Measurements from ENCODE around the gene OR52N2.

The OR52N2 gene

DNA sequence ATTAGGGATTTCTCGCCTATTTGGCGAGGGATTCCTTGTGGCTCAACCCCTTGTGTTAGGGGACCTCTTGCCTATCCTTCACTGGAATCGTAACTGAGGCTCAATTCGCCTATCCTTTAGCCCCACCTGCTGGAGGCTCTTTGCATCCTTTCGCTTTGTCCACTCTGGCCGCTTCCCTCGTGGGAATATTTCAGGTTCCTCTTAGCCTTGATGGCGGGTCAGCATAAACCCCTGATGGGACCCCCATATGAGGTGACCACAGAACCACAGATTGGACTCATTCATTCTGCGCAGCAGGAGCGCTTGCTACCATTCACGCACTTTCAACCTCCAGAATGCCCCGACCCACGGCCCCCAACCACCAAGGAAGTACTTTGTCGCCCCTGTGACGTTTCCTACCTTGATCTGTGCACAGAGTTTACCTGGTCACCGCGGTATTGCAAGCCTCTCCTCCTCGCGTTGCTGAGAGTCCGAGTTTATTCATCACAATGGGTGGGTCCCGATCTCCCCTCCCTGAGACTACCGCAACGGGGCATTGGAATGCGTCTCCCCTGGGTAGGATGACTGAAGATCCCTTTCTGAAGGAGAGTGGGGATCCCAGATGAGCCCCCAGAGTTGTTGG, at the start of gene OR52N2:
Gene OR52N2 (plus strand): TSS at position 425 of the 622 bp plus-strand sequence. CDS start 11,412 bp downstream, outside the sequence.
- DNase-seq (ENCODE audit: low read depth), result peak; percentile 55

- no peak for DNase-seq (ENCODE audit: low read depth)
These were observed 41.7 kb upstream of the OR52N2 start for GRCh38 chr11:5767056-5767455.

DNA sequence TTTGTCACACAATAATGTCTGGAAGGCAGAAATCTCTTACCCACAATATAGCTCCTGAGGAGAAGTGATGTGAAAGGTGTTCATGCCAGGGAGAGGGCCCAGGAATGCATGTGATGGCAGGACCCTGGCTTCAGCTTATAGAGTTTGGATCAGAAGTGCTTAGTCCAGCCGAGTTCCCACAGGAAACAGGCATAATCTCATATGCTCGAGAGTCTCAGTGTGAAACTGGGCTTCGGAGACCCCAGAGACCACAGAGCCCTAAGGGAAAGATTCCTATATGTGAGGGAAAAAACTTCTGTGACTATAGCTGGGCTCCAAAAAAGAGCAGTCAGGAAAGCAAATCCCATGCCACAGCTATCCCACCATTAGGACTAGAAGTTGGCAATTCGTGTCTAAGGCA, 25.5 kb upstream of the OR52N2 start, which contains the start of gene OR52N5:
Gene OR52N5 (minus strand): TSS at position 101 of the 400 bp plus-strand sequence. CDS start 4,721 bp downstream, outside the sequence.
- no peak for DNase-seq (ENCODE audit: low read depth)

- DNase-seq (ENCODE audit: low read depth), result no peak
These were observed 17.6 kb upstream of the OR52N2 start, which contains the start of gene OR52N1 for GRCh38 chr11:5791165-5791564. Gene OR52N1, minus strand, starts transcription at chr11:5791265. Its CDS starts 2,449 bp downstream, at chr11:5788816.

DNA sequence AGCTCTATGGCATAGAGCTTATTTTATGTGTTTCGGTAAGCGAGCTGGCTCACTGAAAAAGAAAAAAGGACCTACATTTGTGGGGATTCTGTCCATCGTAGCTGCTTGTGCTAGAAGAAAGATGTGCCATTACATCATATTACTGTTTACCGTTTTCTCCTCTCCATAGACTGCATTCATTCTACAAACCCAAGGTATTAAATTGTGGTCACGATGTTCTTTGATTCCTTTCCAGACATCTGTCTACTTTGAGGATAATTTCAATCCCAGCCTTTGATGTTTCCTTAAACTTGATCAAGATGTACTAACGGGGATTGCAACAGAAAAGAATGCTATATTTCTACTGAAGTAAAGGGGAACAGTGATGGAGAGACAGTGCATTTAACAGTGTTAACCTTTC, 12.2 kb upstream of the OR52N2 start:
- no peak for DNase-seq (ENCODE audit: low read depth)

- no peak for DNase-seq (ENCODE audit: low read depth)
These were observed 4.7 kb upstream of the OR52N2 start for GRCh38 chr11:5803982-5804381.

- no peak for DNase-seq (ENCODE audit: low read depth)
These were observed 1.1 kb upstream of the OR52N2 start for GRCh38 chr11:5807580-5807979.

- no peak for DNase-seq (ENCODE audit: low read depth)
These were observed 397 bp downstream of the OR52N2 start for GRCh38 chr11:5809122-5809519.

- no peak for DNase-seq (ENCODE audit: low read depth)
These were observed 1.4 kb downstream of the OR52N2 start for GRCh38 chr11:5809905-5810795.

DNA sequence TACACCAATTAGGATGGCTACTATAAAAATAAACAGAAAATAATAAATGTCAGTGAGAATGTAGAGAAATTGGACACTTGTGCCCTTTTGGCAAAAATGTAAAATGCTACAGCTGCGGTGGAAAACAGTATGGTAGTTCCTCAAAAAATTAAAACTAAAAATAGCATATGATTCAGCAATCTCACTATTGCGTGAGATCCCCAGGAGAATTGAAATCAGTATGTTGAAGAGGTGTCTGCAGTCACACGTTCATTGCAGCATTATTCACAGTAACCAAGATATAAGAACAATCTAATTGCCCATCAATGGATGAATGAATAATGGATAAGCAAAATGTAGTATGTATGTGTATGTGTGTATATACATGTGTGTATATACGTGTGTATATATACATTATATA, 6.8 kb downstream of the OR52N2 start:
- DNase-seq (ENCODE audit: low read depth), result no peak

DNA sequence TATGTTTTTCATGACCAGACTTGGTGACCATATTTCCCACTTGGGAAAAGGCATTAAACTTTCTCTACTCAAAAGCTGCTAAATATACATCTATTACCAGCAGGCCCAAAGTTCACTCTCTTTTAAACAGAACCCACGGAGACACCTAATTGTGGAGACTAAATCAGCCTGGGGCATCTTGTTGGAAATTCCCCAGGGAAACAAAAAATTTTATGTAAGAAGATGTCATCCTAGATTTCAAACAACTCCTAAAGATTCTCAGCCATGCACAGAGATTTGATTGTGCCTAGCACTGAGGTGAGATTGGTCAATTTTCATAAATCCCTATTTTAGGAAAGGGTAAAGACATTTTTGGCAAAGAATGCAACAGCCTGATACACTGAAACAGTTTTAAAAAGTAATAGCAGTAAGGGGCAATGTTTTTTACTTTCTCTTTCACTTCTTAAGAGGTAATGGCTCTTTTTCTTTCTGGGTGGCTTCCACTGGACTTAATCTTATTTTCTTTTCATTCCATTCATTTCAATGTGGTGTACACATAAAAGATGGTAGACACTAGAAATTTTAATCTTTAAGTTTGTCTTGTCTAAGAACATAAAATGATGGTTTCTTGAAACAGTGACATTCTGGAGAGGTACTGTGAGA, 9.6 kb downstream of the OR52N2 start:
- DNase-seq (ENCODE audit: low read depth), result no peak

GRCh38 chr11:5831196-5831829, 22.6 kb downstream of the OR52N2 start:
- no peak for DNase-seq (ENCODE audit: low read depth)

DNA sequence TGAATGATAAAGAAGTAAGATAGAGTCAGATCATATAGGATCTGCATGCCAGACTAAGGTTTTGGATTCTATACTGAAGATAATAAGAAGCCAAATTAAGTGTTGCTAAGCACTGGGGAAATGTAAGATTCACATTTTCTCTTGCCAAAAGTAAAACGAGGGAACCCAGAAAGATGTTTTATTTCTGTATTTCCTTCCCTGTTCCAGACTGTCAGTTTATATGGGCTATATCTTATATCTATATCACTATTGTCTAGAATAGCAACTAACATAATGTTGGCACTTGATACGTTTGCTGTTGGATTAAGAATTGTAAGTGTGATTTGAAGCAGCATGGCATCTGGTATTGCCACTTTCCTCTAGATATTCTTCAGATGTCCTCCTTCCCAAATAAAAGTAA, 24.7 kb downstream of the OR52N2 start:
- DNase-seq (ENCODE audit: low read depth), result no peak

DNA sequence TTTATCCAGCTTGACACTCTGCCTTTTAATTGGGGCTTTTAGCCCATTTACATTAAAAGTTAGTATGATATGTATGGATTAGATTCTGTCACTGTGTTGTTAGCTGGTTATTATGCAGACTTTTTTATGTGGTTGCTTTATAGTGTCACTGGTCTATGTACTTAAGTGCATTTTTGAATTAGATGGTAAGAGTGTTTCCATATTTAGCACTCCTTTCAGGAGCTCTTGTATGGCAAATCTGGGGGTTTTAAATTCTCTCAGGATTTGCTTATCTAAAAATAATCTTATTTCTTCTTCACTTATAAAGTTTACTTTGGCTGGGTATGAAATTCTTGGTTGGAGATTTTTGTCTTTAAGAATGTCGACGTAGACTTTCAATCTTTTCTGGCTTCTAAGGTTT, 29.0 kb downstream of the OR52N2 start:
- DNase-seq (ENCODE audit: low read depth), result no peak

DNA sequence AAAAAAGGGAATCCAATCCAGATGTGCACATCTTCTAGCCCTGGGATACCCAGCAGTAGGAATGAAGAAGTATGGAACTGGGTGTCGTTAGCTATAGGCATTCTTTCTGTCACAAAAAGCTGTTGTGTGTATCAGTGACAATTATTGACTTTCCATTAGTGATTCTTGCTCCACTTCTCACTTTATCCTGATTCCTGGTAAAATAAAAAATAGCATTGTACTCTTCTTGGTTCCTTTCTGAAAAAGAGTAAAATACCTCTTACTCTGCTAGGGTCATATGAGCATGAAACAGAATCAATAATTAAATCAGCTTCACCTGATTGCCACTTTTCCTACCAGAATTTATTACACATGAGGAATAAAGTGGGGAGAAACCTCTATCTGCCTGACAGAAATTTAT, 33.1 kb downstream of the OR52N2 start, which contains the start of gene OR52E6:
Gene OR52E6 (minus strand): TSS at position 101 of the 400 bp plus-strand sequence. CDS start 0 bp downstream, at position 101.
- no peak for DNase-seq (ENCODE audit: low read depth)

DNA sequence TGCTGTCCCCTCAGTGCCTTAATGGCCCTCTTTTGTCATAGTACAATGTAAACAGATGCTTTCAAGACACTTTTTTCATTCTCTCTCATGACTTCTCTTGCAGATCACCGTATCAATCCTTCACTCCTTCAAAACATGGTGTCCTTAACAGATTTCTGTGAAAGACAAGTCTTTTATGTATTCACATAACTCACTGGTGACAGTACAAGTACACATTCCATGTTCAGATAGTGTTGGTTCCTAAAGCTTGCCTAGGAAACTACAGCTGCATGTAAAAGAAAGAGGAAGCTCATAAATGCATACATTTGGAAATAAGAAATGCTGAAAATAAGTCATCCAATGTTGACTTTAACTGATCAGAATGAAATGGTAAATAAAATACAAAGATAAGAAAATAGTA, 38.0 kb downstream of the OR52N2 start:
- DNase-seq (ENCODE audit: low read depth), result no peak

DNA sequence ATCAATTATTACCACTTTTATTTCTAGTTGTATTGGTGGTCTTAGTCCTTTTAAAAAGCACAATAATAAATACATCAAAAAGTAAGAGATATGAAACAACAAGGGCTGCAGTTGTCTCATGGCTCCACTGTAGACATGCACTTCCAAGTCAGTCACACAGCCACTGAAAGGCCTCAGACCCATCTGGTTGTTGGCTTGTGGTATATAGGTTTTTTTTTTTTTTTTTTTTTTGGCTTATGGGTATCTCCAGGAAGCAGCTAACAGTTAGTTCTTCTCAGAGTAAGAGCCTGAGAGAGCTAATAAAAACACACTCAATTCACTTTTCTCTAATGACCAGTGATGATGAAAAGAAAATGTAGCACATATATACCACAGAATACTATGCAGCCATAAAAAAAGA, 39.0 kb downstream of the OR52N2 start:
- no peak for DNase-seq (ENCODE audit: low read depth)

DNA sequence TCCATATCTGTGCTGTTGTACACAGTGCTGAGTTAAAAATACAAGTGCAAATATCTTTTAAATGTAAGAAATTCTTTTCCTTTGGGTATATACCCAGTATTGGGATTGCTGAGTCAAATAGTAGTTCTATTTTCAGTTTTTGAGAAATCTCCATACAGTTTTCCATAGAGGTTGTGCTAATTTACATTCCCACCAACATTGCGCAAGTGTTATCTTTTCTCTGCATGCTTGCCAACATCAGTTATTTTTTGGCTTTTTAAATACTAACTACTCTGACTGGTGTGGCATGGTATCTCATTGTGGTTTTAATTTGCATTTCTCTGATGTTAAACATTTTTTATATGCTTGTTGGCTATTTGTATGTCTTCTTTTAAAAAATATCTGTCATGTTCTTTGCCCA, 42.3 kb downstream of the OR52N2 start:
- DNase-seq (ENCODE audit: low read depth), result no peak

DNA sequence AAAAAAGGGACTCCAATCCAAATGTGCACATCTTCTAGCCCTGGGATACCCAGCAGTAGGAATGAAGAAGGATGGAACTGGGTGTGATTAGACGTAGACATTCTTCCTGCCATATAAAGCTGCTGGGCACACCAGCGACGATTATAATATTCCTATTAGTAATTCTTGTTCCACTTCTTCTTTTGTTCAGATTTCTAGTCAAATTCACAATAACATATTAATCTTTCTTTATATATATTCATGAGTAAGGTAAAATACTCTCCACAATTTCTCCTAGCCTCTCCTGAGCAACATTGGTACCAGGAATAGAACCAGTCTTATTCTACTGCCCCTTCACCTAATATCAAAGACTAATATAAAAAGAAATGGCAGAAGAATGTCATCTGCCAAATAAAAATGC, 48.9 kb downstream of the OR52N2 start, which contains the start of gene OR52E8:
Gene OR52E8 (minus strand): TSS at position 101 of the 400 bp plus-strand sequence. CDS start 0 bp downstream, at position 101.
- DNase-seq (ENCODE audit: low read depth), result no peak

DNA sequence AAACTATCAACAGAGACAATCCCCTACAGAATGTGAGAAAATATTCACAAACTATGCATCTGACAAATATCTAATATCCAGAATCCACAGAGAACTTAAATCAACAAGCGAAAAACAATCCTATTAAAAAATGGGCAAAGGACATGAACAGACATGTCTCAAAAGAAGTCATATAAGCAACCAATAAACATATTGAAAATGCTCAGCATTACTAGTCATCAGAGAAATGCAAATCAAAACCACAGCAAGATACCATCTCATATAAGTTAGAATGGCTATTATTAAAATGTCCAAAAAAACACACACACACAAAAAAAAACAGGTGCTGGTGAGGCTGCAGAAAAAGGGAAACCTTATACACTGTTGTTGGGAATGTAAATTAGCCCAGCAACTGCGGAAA, 57.1 kb downstream of the OR52N2 start:
- no peak for DNase-seq (ENCODE audit: low read depth)

All from activated gamma-delta T cell treated with anti-CD3 and anti-CD28 coated beads, Interleukin-2, amount 50 U/mL, for 16 hours (primary cell).